ENCODE measurements around the gene ST6GALNAC4. TPM values are rescaled to one million over a fixed set of nuclear protein-coding genes. Genes with fewer than 3 reads are reported as not detected.

The ST6GALNAC4 gene
- total and polyA plus RNA-seq, 7 donors, result 8.9 to 52.6 (median 24.3) TPM

DNA sequence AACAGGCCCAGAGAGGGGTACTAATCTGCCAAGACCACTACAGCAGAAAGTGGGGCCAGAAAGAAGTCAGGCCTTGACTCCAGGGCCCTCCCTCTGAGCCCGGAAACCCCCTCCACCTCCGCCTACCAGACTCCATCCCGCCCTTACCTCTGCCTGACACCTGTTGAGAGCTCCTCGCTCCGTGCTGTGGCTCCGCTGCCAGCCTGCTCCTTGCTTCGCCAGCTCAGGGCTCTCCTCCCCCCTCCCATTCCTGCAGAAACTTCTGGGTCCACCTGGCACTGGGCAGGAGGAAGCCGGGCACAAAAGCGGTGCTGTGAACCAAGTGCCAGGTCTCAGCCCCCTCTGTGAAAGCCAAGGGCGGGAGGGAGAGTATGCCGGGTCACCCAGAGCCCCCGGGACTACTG lies 11.1 kb downstream of the ST6GALNAC4 start:
- H3K4me1 ChIP-seq, result peaks cover 11% of the 10 kb centered on the region
- 66 to 74% (median 69%) methylated on average over 12 of the region's 12 CpGs for WGBS, 3 donors

DNA sequence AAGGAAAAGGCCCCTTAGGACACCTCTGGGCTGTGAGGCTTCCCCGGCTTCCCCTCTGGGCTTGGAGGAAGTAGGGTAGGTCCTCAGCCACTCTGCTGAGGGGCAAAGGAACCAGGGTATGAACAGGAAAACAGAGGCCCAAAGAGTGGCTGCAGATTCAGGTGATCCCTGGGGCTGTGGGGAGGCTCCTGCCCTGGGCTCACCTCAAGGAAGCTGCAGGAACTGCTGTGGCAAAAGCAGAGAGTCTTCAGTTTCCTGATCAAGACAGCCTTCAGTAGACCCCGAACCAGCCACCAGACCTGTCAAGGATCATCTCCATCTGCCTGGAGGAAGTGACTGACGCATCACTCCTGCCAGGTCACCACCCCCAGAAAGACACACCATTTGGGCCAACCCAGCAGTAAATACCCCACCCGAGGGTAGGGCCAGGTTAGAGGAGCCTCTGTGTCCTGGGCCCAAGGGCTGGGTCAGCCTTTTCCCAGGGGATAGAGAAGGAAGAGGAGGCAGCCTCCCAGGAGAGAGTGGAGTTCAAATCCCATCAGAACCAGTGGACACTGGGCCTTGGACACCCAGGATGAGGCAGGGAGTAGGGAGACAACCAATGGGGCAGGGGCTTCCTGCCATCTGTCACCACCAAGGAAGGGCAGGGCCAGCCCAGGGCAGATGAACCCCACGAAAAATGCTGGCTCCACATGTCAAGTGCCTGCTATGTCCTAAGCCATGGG lies 11.7 kb downstream of the ST6GALNAC4 start:
- ATAC-seq (no peak), DNase-seq (no peak)
- H3K4me3 ChIP-seq, result no peak overlapping the region
- TF ChIP-seq, protein P1, sequence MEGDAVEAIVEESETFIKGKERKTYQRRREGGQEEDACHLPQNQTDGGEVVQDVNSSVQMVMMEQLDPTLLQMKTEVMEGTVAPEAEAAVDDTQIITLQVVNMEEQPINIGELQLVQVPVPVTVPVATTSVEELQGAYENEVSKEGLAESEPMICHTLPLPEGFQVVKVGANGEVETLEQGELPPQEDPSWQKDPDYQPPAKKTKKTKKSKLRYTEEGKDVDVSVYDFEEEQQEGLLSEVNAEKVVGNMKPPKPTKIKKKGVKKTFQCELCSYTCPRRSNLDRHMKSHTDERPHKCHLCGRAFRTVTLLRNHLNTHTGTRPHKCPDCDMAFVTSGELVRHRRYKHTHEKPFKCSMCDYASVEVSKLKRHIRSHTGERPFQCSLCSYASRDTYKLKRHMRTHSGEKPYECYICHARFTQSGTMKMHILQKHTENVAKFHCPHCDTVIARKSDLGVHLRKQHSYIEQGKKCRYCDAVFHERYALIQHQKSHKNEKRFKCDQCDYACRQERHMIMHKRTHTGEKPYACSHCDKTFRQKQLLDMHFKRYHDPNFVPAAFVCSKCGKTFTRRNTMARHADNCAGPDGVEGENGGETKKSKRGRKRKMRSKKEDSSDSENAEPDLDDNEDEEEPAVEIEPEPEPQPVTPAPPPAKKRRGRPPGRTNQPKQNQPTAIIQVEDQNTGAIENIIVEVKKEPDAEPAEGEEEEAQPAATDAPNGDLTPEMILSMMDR (IDR thresholded peaks at IDR 0.05), result no peak
- no peaks in the 10 kb centered on the region for H3K27me3 ChIP-seq (ENCODE audit: insufficient read depth in 3 of 3, low read length in 2 of 3)
- H3K4me1 ChIP-seq, result peaks cover 12% of the 10 kb centered on the region
- H3K9me3 ChIP-seq, result no peaks in the 10 kb centered on the region
- H3K27ac ChIP-seq, result peak overlapping the region; percentile 37
- 67 to 70% (median 69%) methylated on average over 5 of the region's 5 CpGs for WGBS, 3 donors
- peaks cover 0 to 14% of the 10 kb centered on the region in 2 donors for H3K36me3 ChIP-seq (ENCODE audit: insufficient read depth in 1 of 2, low read depth in 1 of 2)
- intact Hi-C loops (cut with DNase I), result no loop called here

More for the DNA sequence above, 11.1 kb downstream of the ST6GALNAC4 start:
- no peak overlapping the region for H3K4me3 ChIP-seq
- H3K27me3 ChIP-seq (ENCODE audit: insufficient read depth in 3 of 3, low read length in 2 of 3), result no peaks in the 10 kb centered on the region
- intact Hi-C loops (cut with DNase I), result no loop called here
- H3K36me3 ChIP-seq (ENCODE audit: insufficient read depth in 1 of 2, low read depth in 1 of 2), result peaks cover 0 to 20% of the 10 kb centered on the region in 2 donors
- H3K27ac ChIP-seq, result peak overlapping the region; percentile 53
- TF ChIP-seq, protein P1 (IDR thresholded peaks at IDR 0.05), result no peak
- DNase-seq (peak in 1 of 2 donors; percentile 52), ATAC-seq (no peak)
- H3K9me3 ChIP-seq, result no peaks in the 10 kb centered on the region

DNA sequence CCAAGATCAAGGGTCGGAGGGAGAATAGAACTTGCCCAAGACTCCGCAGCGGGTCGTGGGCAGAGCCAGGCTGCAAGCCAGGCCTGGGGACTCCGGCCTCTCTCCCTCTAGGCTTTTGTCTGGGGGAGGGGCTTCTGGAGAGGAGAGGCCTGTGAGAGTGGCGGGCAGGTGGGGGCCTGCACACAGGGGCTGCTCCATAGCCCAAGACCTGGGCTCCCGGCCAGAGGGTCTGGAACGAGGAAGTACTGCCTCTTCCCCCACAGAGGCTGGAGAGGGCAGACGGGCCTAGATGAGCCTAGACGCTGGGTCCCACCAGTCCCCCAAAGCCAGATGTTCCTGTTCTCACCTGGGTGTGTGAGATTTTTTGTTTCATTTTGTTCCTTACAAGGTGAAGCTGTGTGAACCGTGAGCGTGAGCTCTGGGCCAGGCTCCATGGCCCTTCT lies 12.3 kb downstream of the ST6GALNAC4 start:
- intact Hi-C loops (cut with DNase I), result no loop called here
- ATAC-seq (no peak), DNase-seq (no peak)
- Histone ChIP-seq H3K36me3 (ENCODE audit: insufficient read depth in 1 of 2, low read depth in 1 of 2) (peaks cover 0 to 10% of the 10 kb centered on the region in 2 donors), H3K9me3 (no peaks in the 10 kb centered on the region), H3K4me1 (peaks cover 18% of the 10 kb centered on the region), H3K27me3 (ENCODE audit: insufficient read depth in 3 of 3, low read length in 2 of 3) (no peaks in the 10 kb centered on the region), H3K27ac (peak overlapping the region; percentile 37), H3K4me3 (no peak overlapping the region)
- 62 to 68% (median 64%) methylated on average over 11 to 12 of the region's 12 CpGs for WGBS, 3 donors
- TF ChIP-seq, protein P1 (IDR thresholded peaks at IDR 0.05), result no peak

DNA sequence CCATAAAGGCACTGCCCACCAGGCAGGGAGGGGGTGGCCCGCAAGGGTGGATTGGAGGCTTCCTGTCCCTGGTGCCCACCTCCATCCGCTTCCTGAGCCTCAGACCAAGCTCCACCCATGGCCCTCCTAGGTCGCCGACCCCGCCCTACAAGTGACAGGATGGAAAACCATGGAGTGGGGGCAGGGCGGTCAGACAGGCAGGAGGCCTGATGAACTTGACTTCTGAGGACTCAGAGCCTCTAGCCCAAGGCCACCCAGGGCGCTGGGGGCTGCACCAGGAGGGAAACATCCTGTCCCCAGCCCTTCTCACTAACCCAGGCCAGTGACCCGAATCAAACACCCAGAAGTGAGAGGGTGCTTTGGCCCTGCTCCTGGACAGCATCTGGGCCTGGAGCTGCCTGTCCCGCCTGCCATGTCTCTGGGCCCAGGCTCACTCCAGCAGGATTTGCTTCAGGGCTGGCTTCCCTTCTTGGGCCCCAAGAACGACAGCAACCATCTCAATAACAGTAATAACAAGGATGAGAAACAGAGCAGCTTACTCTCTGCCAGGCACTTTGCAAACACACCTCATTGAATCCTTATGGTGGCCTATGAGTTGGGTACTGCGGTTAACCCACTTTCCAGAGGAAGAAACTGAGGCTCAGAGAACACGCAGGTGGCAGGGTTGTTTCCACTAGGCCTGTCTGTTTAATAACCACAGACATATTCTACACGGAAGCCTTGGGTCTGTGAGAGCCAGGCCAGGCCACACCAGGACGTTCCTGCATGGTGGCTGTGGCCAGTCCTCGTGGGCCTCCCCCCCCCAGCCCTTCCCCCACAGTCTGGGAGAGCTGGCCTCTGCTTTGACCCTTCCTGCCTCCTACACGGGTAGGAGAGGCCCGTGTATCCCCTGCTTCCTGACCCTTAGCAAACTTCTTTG lies 13.0 kb downstream of the ST6GALNAC4 start:
- WGBS, 3 donors, result 55 to 57% (median 57%) methylated on average over 17 of the region's 17 CpGs
- Histone ChIP-seq H3K4me3 (no peak overlapping the region), H3K9me3 (no peaks in the 10 kb centered on the region), H3K27ac (peak overlapping the region; percentile 37), H3K4me1 (peaks cover 18% of the 10 kb centered on the region), H3K27me3 (ENCODE audit: insufficient read depth in 3 of 3, low read length in 2 of 3) (no peaks in the 10 kb centered on the region), H3K36me3 (ENCODE audit: insufficient read depth in 1 of 2, low read depth in 1 of 2) (peaks cover 0 to 8% of the 10 kb centered on the region in 2 donors)
- ATAC-seq, result no peak
- TF ChIP-seq, protein P1 (IDR thresholded peaks at IDR 0.05), result no peak
- intact Hi-C loops (cut with DNase I), result no loop called here
- DNase-seq, result peak; percentile 68 to 86
